CD4-positive, alpha-beta T cell treated with Interferon gamma for 1 hour (primary cell): ENCODE results near the gene HOATZ.

Source experiments
- DNase-seq: peaks from one replicate; pipeline ENCODE4 v3.0.0-alpha.2; 2020

The HOATZ gene

GRCh38 chr11:111514216-111515031 lies at the start of gene HOATZ:
Gene HOATZ, plus strand, starts transcription at chr11:111514778. Its CDS starts 7 bp downstream, at chr11:111514785.
- DNase-seq, result no peak

GRCh38 chr11:111465400-111465799 lies 49.2 kb upstream of the HOATZ start:
- DNase-seq, result no peak

GRCh38 chr11:111466615-111467014 lies 48.0 kb upstream of the HOATZ start:
- DNase-seq, result no peak

GRCh38 chr11:111469200-111469599 lies 45.4 kb upstream of the HOATZ start:
- no peak for DNase-seq

GRCh38 chr11:111472228-111472627 lies 42.4 kb upstream of the HOATZ start:
- DNase-seq, result no peak

- no peak for DNase-seq
These were observed 40.1 kb upstream of the HOATZ start for GRCh38 chr11:111474432-111474831.

- DNase-seq, result no peak
These were observed 38.2 kb upstream of the HOATZ start for GRCh38 chr11:111476366-111476765.

- DNase-seq, result no peak
These were observed 37.6 kb upstream of the HOATZ start for GRCh38 chr11:111476956-111477355.

- no peak for DNase-seq
These were observed 36.7 kb upstream of the HOATZ start for GRCh38 chr11:111477898-111478297.

- no peak for DNase-seq
These were observed 34.9 kb upstream of the HOATZ start for GRCh38 chr11:111479666-111480065.

- no peak for DNase-seq
These were observed 31.1 kb upstream of the HOATZ start for GRCh38 chr11:111483431-111483830.

- no peak for DNase-seq
These were observed 24.1 kb upstream of the HOATZ start for GRCh38 chr11:111490496-111490895.

GRCh38 chr11:111494040-111494439 lies 20.5 kb upstream of the HOATZ start:
- no peak for DNase-seq

GRCh38 chr11:111499483-111499882 lies 15.1 kb upstream of the HOATZ start:
- DNase-seq, result no peak

- DNase-seq, result no peak
These were observed 14.1 kb upstream of the HOATZ start for GRCh38 chr11:111500481-111500880.

- DNase-seq, result no peak
These were observed 12.0 kb upstream of the HOATZ start for GRCh38 chr11:111502611-111503010.

GRCh38 chr11:111510311-111510710 lies 4.3 kb upstream of the HOATZ start:
- no peak for DNase-seq

GRCh38 chr11:111512296-111513239 lies 2.0 kb upstream of the HOATZ start, which contains the start of gene BTG4:
Gene BTG4, minus strand, starts transcription at chr11:111512386. Its CDS starts 13,610 bp downstream, at chr11:111498776.
- no peak for DNase-seq

GRCh38 chr11:111513240-111513605 lies 1.4 kb upstream of the HOATZ start:
- DNase-seq, result no peak

- no peak for DNase-seq
These were observed 1.0 kb downstream of the HOATZ start for GRCh38 chr11:111515591-111515990.

- DNase-seq, result no peak
These were observed 4.1 kb downstream of the HOATZ start for GRCh38 chr11:111518668-111519067.

GRCh38 chr11:111520560-111520959 lies 6.0 kb downstream of the HOATZ start:
- DNase-seq, result no peak

GRCh38 chr11:111521135-111521534 lies 6.6 kb downstream of the HOATZ start:
- no peak for DNase-seq

GRCh38 chr11:111522426-111522825 lies 7.8 kb downstream of the HOATZ start:
- DNase-seq, result no peak
